ENCODE results near the gene NEO1. TPM values are rescaled to one million over a fixed set of nuclear protein-coding genes. Genes with fewer than 3 reads are reported as not detected.

NEO1 gene
- total RNA-seq, 1 experiment from 2014 or later: 12.4 TPM

- Histone ChIP-seq H3K4me1 (no peaks in the 10 kb centered on the region), H3K4me3 (ENCODE audit: low read depth, low read length) (no peak overlapping the region), H3K9me3 (no peaks in the 10 kb centered on the region), H3K27me3 (replicated peaks; ENCODE audit: control insufficient read depth, insufficient read depth, low read length) (no peaks in the 10 kb centered on the region), H3K36me3 (ENCODE audit: control insufficient read depth, insufficient read depth, low read length) (no peaks in the 10 kb centered on the region)
- peak; percentile 43 to 54 for DNase-seq
- Mint-ChIP-seq H3K9me3 (ENCODE audit: unreplicated experiment) (no peaks in the 10 kb centered on the region), H3K27me3 (ENCODE audit: insufficient read depth, unreplicated experiment) (no peaks in the 10 kb centered on the region), H3K4me1 (ENCODE audit: low read depth, unreplicated experiment) (no peaks in the 10 kb centered on the region), H3K27ac (ENCODE audit: unreplicated experiment) (no peak overlapping the region), H3K36me3 (ENCODE audit: insufficient read depth, unreplicated experiment) (no peaks in the 10 kb centered on the region), H3K4me3 (ENCODE audit: unreplicated experiment) (no peak overlapping the region)
- ChIA-PET CTCF (interaction anchor here (0.6 to 1.9 kb wide), 4 partner anchors 9 to 176 kb away, joined by 3 to 14 read pairs (median 4); no protein-coding TSS in a partner anchor), POLR2A (no interaction called here)
- no TSS peak for BruUV-seq (replicated peaks)
- intact Hi-C loops (cut with micrococcal nuclease; ENCODE audit: unreplicated experiment): loop anchor here (1.0 kb wide), 1 partner anchor 32 kb away; no protein-coding TSS in a partner anchor
- peak; percentile 63 to 69 for TF ChIP-seq CTCF (IDR thresholded peaks at IDR 0.05; ENCODE audit: insufficient read depth in 1 of 2, low read depth in 1 of 2, low read length in 1 of 2, severe bottlenecking in 1 of 2, unreplicated experiment in 1 of 2)
These were observed 221.1 kb downstream of the NEO1 start for GRCh38 chr15:73273181-73274002.

DNA sequence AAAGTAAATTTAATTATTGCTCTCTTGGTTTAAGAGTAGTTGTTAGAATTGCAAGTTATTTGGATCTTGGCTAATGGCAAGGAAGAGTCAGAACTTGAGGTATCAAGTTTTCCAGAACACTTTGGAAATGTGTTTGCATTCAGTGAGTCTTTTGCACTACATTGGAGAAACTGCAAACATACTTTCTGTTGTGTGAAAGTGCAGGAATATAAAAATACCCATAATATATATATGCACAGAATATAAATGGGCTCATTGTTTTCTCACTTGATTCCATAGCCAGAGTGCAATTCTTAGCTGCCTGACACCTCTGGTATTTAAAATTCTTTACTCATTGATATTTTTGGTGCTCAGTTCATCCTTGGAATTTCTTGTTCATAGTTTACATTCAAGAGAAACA lies 223.6 kb downstream of the NEO1 start:
- Histone ChIP-seq H3K9me3 (no peaks in the 10 kb centered on the region), H3K4me3 (ENCODE audit: low read depth, low read length) (no peak overlapping the region), H3K36me3 (ENCODE audit: control insufficient read depth, insufficient read depth, low read length) (no peaks in the 10 kb centered on the region), H3K27me3 (replicated peaks; ENCODE audit: control insufficient read depth, insufficient read depth, low read length) (no peaks in the 10 kb centered on the region), H3K4me1 (no peaks in the 10 kb centered on the region)
- Mint-ChIP-seq H3K36me3 (ENCODE audit: insufficient read depth, unreplicated experiment) (no peaks in the 10 kb centered on the region), H3K9me3 (ENCODE audit: unreplicated experiment) (no peaks in the 10 kb centered on the region), H3K4me3 (ENCODE audit: unreplicated experiment) (no peak overlapping the region), H3K27ac (ENCODE audit: unreplicated experiment) (no peak overlapping the region), H3K4me1 (ENCODE audit: low read depth, unreplicated experiment) (no peaks in the 10 kb centered on the region), H3K27me3 (ENCODE audit: insufficient read depth, unreplicated experiment) (no peaks in the 10 kb centered on the region)
- no peak for DNase-seq
- intact Hi-C loops (cut with micrococcal nuclease; ENCODE audit: unreplicated experiment): no loop called here
- TF ChIP-seq CTCF (IDR thresholded peaks at IDR 0.05; ENCODE audit: insufficient read depth in 1 of 2, low read depth in 1 of 2, low read length in 1 of 2, severe bottlenecking in 1 of 2, unreplicated experiment in 1 of 2): no peak
- POLR2A ChIA-PET: no interaction called here
- CTCF ChIA-PET: no interaction called here
- BruUV-seq (replicated peaks): no TSS peak

GRCh38 chr15:73282567-73283365 lies 230.5 kb downstream of the NEO1 start:
- no peak overlapping the region for H3K4me3 Mint-ChIP-seq (ENCODE audit: unreplicated experiment)
- Histone ChIP-seq H3K36me3 (ENCODE audit: control insufficient read depth, insufficient read depth, low read length) (no peaks in the 10 kb centered on the region), H3K27me3 (replicated peaks; ENCODE audit: control insufficient read depth, insufficient read depth, low read length) (no peaks in the 10 kb centered on the region), H3K4me1 (no peaks in the 10 kb centered on the region), H3K9me3 (no peaks in the 10 kb centered on the region), H3K4me3 (ENCODE audit: low read depth, low read length) (no peak overlapping the region)
- no peaks in the 10 kb centered on the region for H3K27me3 Mint-ChIP-seq (ENCODE audit: insufficient read depth, unreplicated experiment)
- H3K36me3 Mint-ChIP-seq (ENCODE audit: insufficient read depth, unreplicated experiment): no peaks in the 10 kb centered on the region
- ChIA-PET POLR2A (no interaction called here), CTCF (interaction anchor here (1.4 kb wide), 1 partner anchor 9 kb away, joined by 4 read pairs; no protein-coding TSS in a partner anchor)
- BruUV-seq (replicated peaks): no TSS peak
- intact Hi-C loops (cut with micrococcal nuclease; ENCODE audit: unreplicated experiment): no loop called here
- DNase-seq: no peak
- no peaks in the 10 kb centered on the region for H3K9me3 Mint-ChIP-seq (ENCODE audit: unreplicated experiment)
- H3K27ac Mint-ChIP-seq (ENCODE audit: unreplicated experiment): no peak overlapping the region
- no peak for TF ChIP-seq CTCF (IDR thresholded peaks at IDR 0.05; ENCODE audit: insufficient read depth in 1 of 2, low read depth in 1 of 2, low read length in 1 of 2, severe bottlenecking in 1 of 2, unreplicated experiment in 1 of 2)
- no peaks in the 10 kb centered on the region for H3K4me1 Mint-ChIP-seq (ENCODE audit: low read depth, unreplicated experiment)
